HUDEP-2 (cell line): ENCODE measurements around the gene FCHSD2.
"Not testable (repeated sequence)": the region's sequence is repeated elsewhere in the genome, so short reads cannot be mapped to it uniquely, and the experiment has no call there.

Experiments used
- DNase-seq, 76 experiments: peaks; one replicate each; lab custom pipeline; 2025; ENCODE audit not compliant: unreplicated experiment in 76 of 76; lab: John Stamatoyannopoulos, UW

The FCHSD2 gene

GRCh38 chr11:73017024-73017751 lies 124.9 kb downstream of the FCHSD2 start:
- no peak for DNase-seq

- no peak for DNase-seq
Measured at GRCh38 chr11:73013021-73013420, 129.1 kb downstream of the FCHSD2 start.

- DNase-seq: no peak
Measured at GRCh38 chr11:73012121-73012863, 129.8 kb downstream of the FCHSD2 start.

GRCh38 chr11:73011126-73011817 lies 130.8 kb downstream of the FCHSD2 start:
- DNase-seq: no peak

- no peak for DNase-seq
Measured at GRCh38 chr11:73009972-73010371, 132.1 kb downstream of the FCHSD2 start.

GRCh38 chr11:73004088-73004487 lies 138.0 kb downstream of the FCHSD2 start:
- no peak for DNase-seq

GRCh38 chr11:73003088-73003487 lies 139.0 kb downstream of the FCHSD2 start:
- DNase-seq: no peak

- DNase-seq: no peak
Measured at GRCh38 chr11:73002214-73002613, 139.9 kb downstream of the FCHSD2 start.

- no peak for DNase-seq
Measured at GRCh38 chr11:73001615-73002014, 140.5 kb downstream of the FCHSD2 start.

GRCh38 chr11:72998676-72999075 lies 143.4 kb downstream of the FCHSD2 start:
- DNase-seq: no peak

GRCh38 chr11:72996959-72997358 lies 145.2 kb downstream of the FCHSD2 start:
- no peak for DNase-seq

GRCh38 chr11:72989727-72990126 lies 152.4 kb downstream of the FCHSD2 start:
- no peak for DNase-seq

- no peak for DNase-seq
Measured at GRCh38 chr11:72988821-72989220, 153.3 kb downstream of the FCHSD2 start.

GRCh38 chr11:72985645-72986044 lies 156.5 kb downstream of the FCHSD2 start:
- DNase-seq: no peak

GRCh38 chr11:72984453-72985077 lies 157.6 kb downstream of the FCHSD2 start:
- no peak for DNase-seq

GRCh38 chr11:72983560-72983959 lies 158.6 kb downstream of the FCHSD2 start:
- DNase-seq: no peak

- no peak for DNase-seq
Measured at GRCh38 chr11:72981971-72982685, 160.0 kb downstream of the FCHSD2 start.

GRCh38 chr11:72981080-72981479 lies 161.0 kb downstream of the FCHSD2 start:
- no peak for DNase-seq

GRCh38 chr11:72977782-72978181 lies 164.3 kb downstream of the FCHSD2 start:
- DNase-seq: not testable (repeated sequence)

- not testable (repeated sequence) for DNase-seq
Measured at GRCh38 chr11:72976522-72976892, 165.6 kb downstream of the FCHSD2 start.
